ENCODE data around the gene EYA3.

- no peak for TF ChIP-seq POLR2A (IDR thresholded peaks at IDR 0.05)
- no peak for TF ChIP-seq EP300 (IDR thresholded peaks at IDR 0.05)
- no peak for TF ChIP-seq CTCF (IDR thresholded peaks at IDR 0.05)
Observed at GRCh38 chr1:28136169-28136921, 47.9 kb upstream of the EYA3 start.

Data from gastroesophageal sphincter (tissue), 3 donors.